ENCODE data around the gene FOXD4L1.
"Not testable (repeated sequence)": the region's sequence is repeated elsewhere in the genome, so short reads cannot be mapped to it uniquely, and the experiment has no call there.

FOXD4L1 gene

DNA sequence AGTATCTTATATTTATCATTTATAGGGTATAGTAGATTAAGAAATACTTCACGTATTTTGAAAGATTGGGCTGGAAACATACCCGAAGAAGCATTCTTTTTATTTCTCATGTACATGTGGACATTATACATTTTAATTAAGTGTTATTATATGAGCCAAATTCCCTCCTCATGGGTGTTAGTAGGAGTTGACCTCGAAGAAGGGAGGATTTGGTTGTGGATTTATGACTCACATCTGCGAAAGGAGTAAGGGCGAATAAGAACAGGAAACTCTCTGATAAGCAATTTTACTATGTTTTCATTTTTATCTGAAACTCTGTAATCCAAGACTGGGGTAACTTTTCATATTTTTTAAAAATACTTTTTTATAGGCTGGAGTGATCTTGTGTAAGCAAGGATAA lies 23.0 kb downstream of the FOXD4L1 start:
- in situ Hi-C loops (cut with MboI; ENCODE audit: low sequenced_read_pairs) = not testable (repeated sequence)

DNA sequence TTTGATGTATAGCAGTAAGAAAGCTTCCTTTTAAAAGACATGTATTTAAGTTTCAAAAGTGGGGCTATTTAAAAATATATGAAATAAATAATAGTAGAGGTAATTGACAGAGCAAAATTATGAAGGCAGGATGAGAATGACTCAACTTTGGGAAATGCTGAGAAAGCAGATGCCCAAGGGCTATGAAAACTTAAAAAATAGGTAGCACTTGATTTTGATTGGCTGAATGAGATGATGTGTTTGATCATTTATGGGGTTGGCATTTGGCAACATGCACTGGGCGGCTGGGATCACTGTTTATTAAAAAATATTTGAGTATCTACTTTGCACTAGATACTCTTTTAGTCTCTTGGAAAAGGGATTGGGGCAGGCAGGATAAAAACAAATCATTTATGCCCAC lies 26.5 kb downstream of the FOXD4L1 start:
- in situ Hi-C loops (cut with MboI; ENCODE audit: low sequenced_read_pairs) = not testable (repeated sequence)

DNA sequence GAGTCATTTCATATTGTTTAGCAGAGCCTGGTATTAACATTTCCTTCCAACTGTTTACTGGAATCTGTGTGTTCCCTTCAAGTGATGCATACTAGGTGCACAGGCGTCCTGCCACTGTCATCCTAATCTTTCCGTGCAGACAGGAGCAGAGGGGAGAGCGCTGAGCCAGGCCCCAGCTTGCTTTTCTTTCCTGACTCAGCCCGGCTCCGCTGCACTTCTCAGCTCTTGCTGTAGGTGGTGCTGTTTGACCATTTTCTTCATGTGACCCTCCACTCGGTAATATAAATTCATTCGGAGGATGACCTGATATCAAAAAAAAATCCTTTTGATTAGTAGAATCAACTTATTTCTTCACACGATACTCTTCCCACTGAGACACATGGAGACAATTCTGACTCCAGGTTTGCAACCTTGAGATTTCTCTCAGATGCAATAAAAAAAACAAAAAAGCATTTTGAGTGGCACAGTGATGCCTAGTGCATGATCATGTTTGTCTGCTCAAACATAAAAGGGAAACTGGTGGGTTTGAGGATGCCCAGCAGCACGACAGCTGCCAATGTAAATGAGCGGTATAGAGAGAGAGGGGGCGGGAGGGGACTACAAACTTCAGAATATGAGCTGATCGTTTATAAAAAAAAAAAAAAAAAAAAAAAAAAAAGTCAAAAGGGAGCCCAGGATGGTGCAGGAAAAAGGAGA lies 29.0 kb downstream of the FOXD4L1 start:
- in situ Hi-C loops (cut with MboI; ENCODE audit: low sequenced_read_pairs) = not testable (repeated sequence)

DNA sequence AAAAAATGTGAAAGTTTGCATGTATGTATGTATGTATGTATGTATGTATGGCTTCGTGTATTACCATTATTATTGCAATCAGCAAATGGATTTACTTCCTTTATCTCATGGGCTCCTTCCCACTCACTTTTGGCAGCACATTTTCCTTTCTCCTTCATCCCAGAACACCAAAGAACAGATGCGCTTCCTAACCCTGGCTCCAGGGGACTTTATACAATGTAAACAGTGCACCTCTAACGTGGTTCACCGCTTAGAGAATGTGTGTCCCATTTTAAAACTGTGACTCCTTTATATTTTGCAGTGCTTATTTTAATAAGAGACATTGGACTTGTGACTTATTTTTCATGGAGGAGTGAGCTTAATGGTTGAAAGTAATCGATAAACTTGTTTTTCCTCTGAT lies 29.7 kb downstream of the FOXD4L1 start:
- in situ Hi-C loops (cut with MboI; ENCODE audit: low sequenced_read_pairs) = not testable (repeated sequence)

- in situ Hi-C loops (cut with MboI; ENCODE audit: low sequenced_read_pairs) = not testable (repeated sequence)
Measured at GRCh38 chr2:113528904-113529303, 30.4 kb downstream of the FOXD4L1 start.

DNA sequence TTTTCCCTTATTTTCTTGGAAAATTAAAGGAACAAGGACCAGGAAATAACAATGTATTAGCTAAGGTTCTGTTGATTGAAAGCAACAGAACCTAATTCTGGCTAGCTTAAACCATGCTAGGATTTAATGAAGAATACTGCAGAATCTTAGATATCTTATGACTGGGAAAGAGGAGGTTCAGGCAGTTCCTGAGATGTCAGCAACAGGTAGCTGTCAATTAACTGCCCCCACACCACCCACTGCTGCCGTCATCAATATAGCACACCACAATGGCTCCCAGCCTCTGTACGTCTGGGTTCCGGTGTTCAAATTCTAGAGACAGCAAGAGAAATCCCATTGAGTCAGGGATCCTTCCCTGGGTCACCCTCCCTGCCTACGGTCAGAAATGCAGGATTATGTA lies 34.5 kb downstream of the FOXD4L1 start:
- in situ Hi-C loops (cut with MboI; ENCODE audit: low sequenced_read_pairs) = not testable (repeated sequence)

GRCh38 chr2:113536573-113536972 lies 38.1 kb downstream of the FOXD4L1 start:
- in situ Hi-C loops (cut with MboI; ENCODE audit: low sequenced_read_pairs) = not testable (repeated sequence)

GRCh38 chr2:113540834-113541203 lies 42.4 kb downstream of the FOXD4L1 start:
- in situ Hi-C loops (cut with MboI; ENCODE audit: low sequenced_read_pairs) = not testable (repeated sequence)

- in situ Hi-C loops (cut with MboI; ENCODE audit: low sequenced_read_pairs) = not testable (repeated sequence)
Measured at GRCh38 chr2:113541204-113541975, 42.9 kb downstream of the FOXD4L1 start.

DNA sequence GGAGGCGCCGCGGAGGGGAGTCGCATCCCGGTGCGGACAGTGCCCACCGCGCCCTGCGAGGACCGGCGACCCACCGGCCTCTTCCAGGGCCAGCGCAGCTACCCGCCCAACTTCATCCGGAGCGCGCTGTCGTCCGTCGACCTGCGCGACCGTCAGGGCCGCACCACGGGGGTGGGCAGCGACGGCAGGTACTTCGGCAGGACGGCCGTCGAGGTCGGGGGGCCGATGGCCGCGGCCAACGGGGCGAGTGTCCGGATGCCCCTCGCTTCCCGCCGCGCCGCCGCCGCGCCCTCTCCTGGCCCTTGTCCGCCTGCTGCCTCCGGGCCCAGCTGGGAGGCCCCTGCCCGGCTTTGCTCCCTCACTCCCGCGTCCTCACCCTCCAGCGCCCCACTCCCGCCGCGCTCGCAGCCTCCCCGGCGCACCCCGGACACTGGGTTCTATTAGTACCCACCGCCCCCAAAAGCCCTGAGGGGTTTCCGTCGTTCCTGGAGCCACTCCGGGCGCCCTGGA lies 43.6 kb downstream of the FOXD4L1 start:
- in situ Hi-C loops (cut with MboI; ENCODE audit: low sequenced_read_pairs) = not testable (repeated sequence)

DNA sequence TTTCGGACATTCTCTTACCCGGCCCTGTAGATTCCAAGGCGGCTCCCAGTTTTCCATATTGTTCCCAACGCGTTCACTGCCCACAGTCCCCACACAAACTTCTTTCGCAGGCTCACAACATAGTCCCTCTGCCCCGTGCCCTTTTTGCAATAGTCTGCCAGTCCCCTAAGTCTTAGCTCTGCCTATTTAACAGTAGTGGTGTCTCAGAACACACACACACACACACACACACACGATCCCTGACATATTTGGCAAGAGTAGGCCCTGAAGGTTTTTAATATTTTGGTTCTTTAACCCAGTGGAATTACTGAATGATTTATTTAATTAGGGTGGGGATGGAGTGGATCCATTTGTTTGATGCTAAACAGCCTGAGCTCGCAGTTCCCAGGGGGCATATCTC lies 44.1 kb downstream of the FOXD4L1 start:
- in situ Hi-C loops (cut with MboI; ENCODE audit: low sequenced_read_pairs) = not testable (repeated sequence)
